H9 (cell line): ENCODE measurements around the gene USP14. TPM values are rescaled to one million over a fixed set of nuclear protein-coding genes. Genes with fewer than 3 reads are reported as not detected.

Experiments
- DNase-seq: peaks from one replicate; pipeline ENCODE4 v3.0.0-alpha.2; 2017
- H2AFZ ChIP-seq: one replicate; pipeline ENCODE4 v1.6.1; 2013; ENCODE audit warnings: mild to moderate bottlenecking, low read length, control low read depth, moderate library complexity
- H2AK5ac ChIP-seq: 2 replicates; pipeline ENCODE4 v1.6.1; 2013; ENCODE audit warnings: low read length, control low read depth, mixed read lengths; ENCODE audit not compliant: insufficient read length
- H2BK120ac ChIP-seq: one replicate; pipeline ENCODE4 v1.6.1; 2013; ENCODE audit warnings: low read depth, mild to moderate bottlenecking, low read length, control low read depth, inconsistent platforms; ENCODE audit not compliant: poor library complexity, severe bottlenecking
- H2BK12ac ChIP-seq: 2 replicates; pipeline ENCODE4 v1.6.1; 2013; ENCODE audit warnings: low read length, control low read depth, mixed read lengths, low read depth; ENCODE audit not compliant: insufficient read length
- H2BK15ac ChIP-seq: 2 replicates; pipeline ENCODE4 v1.6.1; 2013; ENCODE audit warnings: low read depth, low read length, control low read depth
- H2BK20ac ChIP-seq: one replicate; pipeline ENCODE4 v1.6.1; 2013; ENCODE audit warnings: low read depth, mild to moderate bottlenecking, low read length, control low read depth, inconsistent platforms; ENCODE audit not compliant: poor library complexity, severe bottlenecking
- H2BK5ac ChIP-seq: 2 replicates; pipeline ENCODE4 v1.6.1; 2013; ENCODE audit warnings: low read length, control low read depth, mixed read lengths; ENCODE audit not compliant: insufficient read length
- H3K14ac ChIP-seq: 2 replicates; pipeline ENCODE4 v1.6.1; 2013; ENCODE audit warnings: low read length, control low read depth; ENCODE audit not compliant: insufficient read depth
- H3K18ac ChIP-seq: 2 replicates; pipeline ENCODE4 v1.6.1; 2013; ENCODE audit warnings: low read depth, mild to moderate bottlenecking, mixed read lengths, low read length, control low read depth; ENCODE audit not compliant: insufficient read length
- H3K23ac ChIP-seq: 2 replicates; pipeline ENCODE4 v1.6.1; 2013; ENCODE audit warnings: low read length, control low read depth, mixed read lengths, low read depth; ENCODE audit not compliant: insufficient read length
- H3K23me2 ChIP-seq: 2 replicates; pipeline ENCODE4 v1.6.1; 2013; ENCODE audit warnings: low read depth, mild to moderate bottlenecking, mixed read lengths, low read length, control low read depth; ENCODE audit not compliant: insufficient read length, poor library complexity, severe bottlenecking
- H3K27ac ChIP-seq: 2 replicates; pipeline ENCODE4 v1.5.1; 2013; ENCODE audit warnings: low read length, control low read depth, mixed read lengths, low read depth; ENCODE audit not compliant: insufficient read length
- H3K27me3 ChIP-seq: 2 replicates; pipeline ENCODE4 v1.6.1; 2013; ENCODE audit warnings: low read length, control low read depth, inconsistent platforms; ENCODE audit not compliant: insufficient read depth
- H3K4ac ChIP-seq: 2 replicates; pipeline ENCODE4 v1.6.1; 2013; ENCODE audit warnings: low read depth, mild to moderate bottlenecking, control low read depth, inconsistent platforms, low read length, moderate library complexity
- H3K4me1 ChIP-seq: 2 replicates; pipeline ENCODE4 v1.6.1; 2013; ENCODE audit warnings: low read length, control low read depth, inconsistent platforms; ENCODE audit not compliant: insufficient read depth
- H3K4me2 ChIP-seq: 2 replicates; pipeline ENCODE4 v1.6.1; 2013; ENCODE audit warnings: low read length, control low read depth, mixed read lengths; ENCODE audit not compliant: insufficient read length, insufficient read depth
- H3K56ac ChIP-seq: 2 replicates; pipeline ENCODE4 v1.6.1; 2013; ENCODE audit warnings: low read depth, mild to moderate bottlenecking, mixed read lengths, low read length, control low read depth; ENCODE audit not compliant: insufficient read length
- H3K79me1 ChIP-seq: 2 replicates; pipeline ENCODE4 v1.6.1; 2013; ENCODE audit warnings: low read depth, mild to moderate bottlenecking, moderate library complexity, low read length, control low read depth, inconsistent platforms; ENCODE audit not compliant: insufficient read depth, poor library complexity, severe bottlenecking
- H3K79me2 ChIP-seq: 2 replicates; pipeline ENCODE4 v1.6.1; 2013; ENCODE audit warnings: low read length, control low read depth, inconsistent platforms; ENCODE audit not compliant: insufficient read depth
- H3K9ac ChIP-seq: 2 replicates; pipeline ENCODE4 v1.6.1; 2013; ENCODE audit warnings: low read length, control low read depth, mixed read lengths; ENCODE audit not compliant: insufficient read length; ENCODE audit errors: extremely low read depth
- H3K9me3 ChIP-seq: one replicate; pipeline ENCODE4 v1.6.1; 2013; ENCODE audit warnings: low read depth, low read length, inconsistent platforms; ENCODE audit not compliant: control insufficient read depth
- H3T11ph ChIP-seq: one replicate; pipeline ENCODE4 v1.6.1; 2013; ENCODE audit warnings: mild to moderate bottlenecking, low read length, control low read depth, inconsistent platforms
- H4K20me1 ChIP-seq: one replicate; pipeline ENCODE4 v1.6.1; 2013; ENCODE audit not compliant: control insufficient read depth, insufficient read length, insufficient read depth
- H4K5ac ChIP-seq: 2 replicates; pipeline ENCODE4 v1.6.1; 2013; ENCODE audit warnings: low read depth, mild to moderate bottlenecking, mixed read lengths, low read length, control low read depth; ENCODE audit not compliant: insufficient read length
- H4K8ac ChIP-seq: replicated peaks from 2 replicates; pipeline ENCODE4 v1.6.1; 2013; ENCODE audit warnings: low read length, control low read depth, mixed read lengths, low read depth; ENCODE audit not compliant: insufficient read length
- H4K91ac ChIP-seq: 2 replicates; pipeline ENCODE4 v1.6.1; 2013; ENCODE audit warnings: low read depth, mild to moderate bottlenecking, moderate library complexity, mixed read lengths, low read length, control low read depth; ENCODE audit not compliant: insufficient read length
- H3K27ac Mint-ChIP-seq, 3 experiments: 2 replicates in 2 of 3; 3 replicates in 1 of 3; pipeline ENCODE4 v1.8.0; 2020 to 2021; ENCODE audit warnings: mixed read lengths in 3 of 3, mild to moderate bottlenecking in 1 of 3, moderate library complexity in 1 of 3
- H3K27me3 Mint-ChIP-seq: 2 replicates; pipeline ENCODE4 v1.8.0; 2021; ENCODE audit warnings: low read depth, mild to moderate bottlenecking, moderate library complexity, mixed read lengths
- H3K36me3 Mint-ChIP-seq, 3 experiments: 2 replicates in 2 of 3; 3 replicates in 1 of 3; pipeline ENCODE4 v1.8.0; 2020 to 2021; ENCODE audit warnings: low read depth in 3 of 3, mixed read lengths in 3 of 3; ENCODE audit not compliant: insufficient read depth in 1 of 3
- H3K4me1 Mint-ChIP-seq, 2 experiments: 2 replicates each; pipeline ENCODE4 v1.8.0; 2020; ENCODE audit warnings: mixed read lengths in 2 of 2
- H3K4me3 Mint-ChIP-seq, 2 experiments: 2 replicates in 1 of 2; 3 replicates in 1 of 2; pipeline ENCODE4 v1.8.0; 2020 to 2021; ENCODE audit warnings: mild to moderate bottlenecking in 2 of 2, mixed read lengths in 2 of 2, moderate library complexity in 1 of 2
- H3K9me3 Mint-ChIP-seq, 2 experiments: 2 replicates in 1 of 2; 3 replicates in 1 of 2; pipeline ENCODE4 v1.8.0; 2020; ENCODE audit warnings: mild to moderate bottlenecking in 2 of 2, mixed read lengths in 2 of 2, moderate library complexity in 1 of 2
- CTCF ChIP-seq: fragments of 200-600 bp; sonication (generic); conservative IDR thresholded peaks from 3 replicates; pipeline ENCODE4 v1.8.0; 2021; ENCODE audit warnings: antibody characterized with exemption, mild to moderate bottlenecking
- WGBS: extraction: QIAGEN DNeasy Blood & Tissue Kit; methylation state at CpG from one replicate; pipeline ENCODE4 v1.1.7; 2013; ENCODE audit warnings: missing lambda C conversion rate, low lambda C conversion rate, mixed read lengths; ENCODE audit not compliant: insufficient read length; ENCODE audit errors: extremely low coverage; 5-methylcytosine and 5-hydroxymethylcytosine counted together
- total RNA-seq: library from RNA; stranded (reverse); gene quantifications from 2 replicates; pipeline ENCODE4 v1.2.1, GENCODE V29; 2021

USP14 gene
- total RNA-seq, 1 experiment from 2014 or later: 92.1 TPM

DNA sequence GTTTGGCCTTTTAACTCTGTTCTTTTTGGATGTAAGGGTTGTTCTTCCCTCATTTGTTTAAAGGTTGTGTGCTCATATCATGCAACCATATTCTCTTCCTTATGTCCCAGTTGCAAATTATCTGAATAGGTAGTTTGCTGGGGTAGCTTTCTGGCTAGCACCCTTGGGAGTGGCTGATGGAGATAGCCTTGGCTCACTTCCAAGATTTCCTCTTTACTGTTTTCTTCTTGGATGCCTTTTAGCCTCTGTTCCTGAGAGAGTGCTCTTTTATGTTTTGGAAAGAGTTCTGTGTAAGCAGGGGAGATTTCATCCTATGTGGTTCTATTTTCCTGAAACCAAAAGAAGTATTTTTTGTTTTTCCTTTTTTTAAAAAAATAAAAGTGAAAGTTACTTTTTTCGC lies 25.4 kb downstream of the USP14 start:
- DNase-seq: no peak
- H3K4me2 ChIP-seq: no peak overlapping the region
- no peak overlapping the region for H3K4me3 Mint-ChIP-seq
- no peaks in the 10 kb centered on the region for H3K4me1 ChIP-seq
- no peaks in the 10 kb centered on the region for H3K79me1 ChIP-seq
- H3K9me3 Mint-ChIP-seq: no peaks in the 10 kb centered on the region
- no peak overlapping the region for H3K27ac ChIP-seq
- H3K9ac ChIP-seq: no peak overlapping the region
- H2BK120ac ChIP-seq: no peak overlapping the region
- no peak overlapping the region for H4K8ac ChIP-seq
- peaks cover 5 to 36% (median 29%) of the 10 kb centered on the region in 3 experiments; a peak in 6 of 7 replicates for H3K36me3 Mint-ChIP-seq
- H2AFZ ChIP-seq: no peak overlapping the region
- H3K18ac ChIP-seq: no peak overlapping the region
- H3K56ac ChIP-seq: no peak overlapping the region
- WGBS: no CpG with 5 or more reads among the region's 1 CpG
- no peaks in the 10 kb centered on the region for H3K79me2 ChIP-seq
- H3K4ac ChIP-seq: no peak overlapping the region
- no peaks in the 10 kb centered on the region for H3K27me3 Mint-ChIP-seq
- no peak overlapping the region for H3K23ac ChIP-seq
- H2BK15ac ChIP-seq: no peak overlapping the region
- H2AK5ac ChIP-seq: no peak overlapping the region
- no peak overlapping the region for H4K91ac ChIP-seq
- H4K20me1 ChIP-seq: no peaks in the 10 kb centered on the region
- no peak overlapping the region for H4K5ac ChIP-seq
- no peak overlapping the region for H3K27ac Mint-ChIP-seq
- no peaks in the 10 kb centered on the region for H3K23me2 ChIP-seq
- H3K14ac ChIP-seq: no peak overlapping the region
- H3T11ph ChIP-seq: no peak overlapping the region
- H2BK12ac ChIP-seq: no peak overlapping the region
- H3K27me3 ChIP-seq: no peaks in the 10 kb centered on the region
- H3K4me1 Mint-ChIP-seq: no peaks in the 10 kb centered on the region
- no peaks in the 10 kb centered on the region for H3K9me3 ChIP-seq
- H2BK5ac ChIP-seq: no peak overlapping the region
- TF ChIP-seq CTCF: no peak
- no peak overlapping the region for H2BK20ac ChIP-seq
